ENCODE results near the gene AGMO. TPM values are rescaled to one million over a fixed set of nuclear protein-coding genes. Genes with fewer than 3 reads are reported as not detected.

Gene AGMO
- total RNA-seq, 2 donors from 2014 or later = 0.27 to 13.5 TPM

DNA sequence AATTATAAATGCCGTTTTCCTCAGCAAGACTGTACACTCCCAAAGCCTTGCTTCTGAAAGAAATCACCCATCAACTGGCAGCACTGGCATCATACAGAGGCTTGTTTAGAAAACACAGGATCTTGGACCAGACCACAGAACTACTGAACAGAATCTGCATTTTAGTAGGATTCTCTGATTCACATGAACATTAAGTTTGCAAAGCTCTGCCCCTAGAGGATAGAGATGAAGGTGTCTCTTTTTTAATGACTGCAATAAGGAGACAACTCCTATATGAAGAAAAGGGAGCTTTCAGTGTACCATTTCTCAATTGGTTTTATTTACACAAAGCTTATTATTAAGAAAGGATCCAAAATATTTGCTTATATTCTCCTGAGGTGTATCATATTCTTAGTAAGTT lies 172.7 kb downstream of the AGMO start:
- no peak overlapping the region for H3K4me3 ChIP-seq
- intact Hi-C loops (cut with DNase I) = no loop called here
- H3K27me3 ChIP-seq (replicated peaks; ENCODE audit: insufficient read depth) = no peaks in the 10 kb centered on the region
- H3K9me3 ChIP-seq = no peaks in the 10 kb centered on the region
- DNase-seq (ENCODE audit: low spot score) = no peak
- no peak overlapping the region for H3K27ac ChIP-seq
- no peaks in the 10 kb centered on the region for H3K4me1 ChIP-seq (replicated peaks)
- no peak for TF ChIP-seq POLR2A (IDR thresholded peaks at IDR 0.05)
- TF ChIP-seq CTCF (IDR thresholded peaks at IDR 0.05) = no peak
- no peak for TF ChIP-seq POLR2AphosphoS5 (IDR thresholded peaks at IDR 0.05)
- WGBS = 88% methylated on average over 1 of the region's 1 CpG
- no peaks in the 10 kb centered on the region for H3K36me3 ChIP-seq

DNA sequence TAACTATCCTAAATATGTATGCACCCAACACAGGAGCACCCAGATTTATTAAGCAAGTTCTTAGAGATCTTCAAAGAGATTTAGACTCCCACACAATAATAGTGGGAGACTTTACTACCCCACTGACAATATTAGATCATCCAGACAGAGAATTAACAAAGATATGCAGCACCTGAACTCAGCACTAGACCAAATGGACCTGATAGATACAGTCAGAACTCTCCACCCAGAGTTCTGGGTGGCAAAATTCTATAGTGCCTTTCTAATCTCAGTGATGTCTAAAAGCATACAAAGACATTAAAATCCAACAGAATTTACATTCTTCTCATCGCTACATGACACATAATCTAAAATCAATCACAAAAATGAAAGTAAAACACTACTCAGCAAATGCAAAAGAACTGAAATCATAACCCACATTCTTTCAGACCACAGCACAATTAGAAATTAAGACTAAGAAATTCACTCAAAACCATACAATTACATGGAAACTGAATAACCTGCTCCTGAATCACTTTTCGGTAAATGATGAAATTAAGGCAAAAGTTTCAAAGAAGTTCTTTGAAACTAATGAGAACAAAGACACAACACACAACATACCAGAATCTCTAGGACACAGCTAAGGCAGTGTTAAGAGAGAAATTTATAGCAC lies 183.2 kb downstream of the AGMO start:
- TF ChIP-seq CTCF (IDR thresholded peaks at IDR 0.05) = no peak
- no peak for TF ChIP-seq POLR2AphosphoS5 (IDR thresholded peaks at IDR 0.05)
- no peak for TF ChIP-seq POLR2A (IDR thresholded peaks at IDR 0.05)
- H3K36me3 ChIP-seq = no peaks in the 10 kb centered on the region
- DNase-seq (ENCODE audit: low spot score) = no peak
- 96% methylated on average over 2 of the region's 2 CpGs for WGBS
- no peaks in the 10 kb centered on the region for H3K27me3 ChIP-seq (replicated peaks; ENCODE audit: insufficient read depth)
- no peaks in the 10 kb centered on the region for H3K4me1 ChIP-seq (replicated peaks)
- no peak overlapping the region for H3K4me3 ChIP-seq
- intact Hi-C loops (cut with DNase I) = no loop called here
- no peaks in the 10 kb centered on the region for H3K9me3 ChIP-seq
- no peak overlapping the region for H3K27ac ChIP-seq

- Histone ChIP-seq H3K27ac (no peak overlapping the region), H3K4me1 (replicated peaks) (no peaks in the 10 kb centered on the region), H3K9me3 (no peaks in the 10 kb centered on the region), H3K27me3 (replicated peaks; ENCODE audit: insufficient read depth) (no peaks in the 10 kb centered on the region), H3K4me3 (no peak overlapping the region), H3K36me3 (no peaks in the 10 kb centered on the region)
- WGBS = 66% methylated on average over 2 of the region's 2 CpGs
- no peak for DNase-seq (ENCODE audit: low spot score)
- intact Hi-C loops (cut with DNase I) = no loop called here
- no peak for TF ChIP-seq POLR2AphosphoS5 (IDR thresholded peaks at IDR 0.05)
- TF ChIP-seq CTCF (IDR thresholded peaks at IDR 0.05) = no peak
- no peak for TF ChIP-seq POLR2A (IDR thresholded peaks at IDR 0.05)
Observed at GRCh38 chr7:15376600-15376999, 185.2 kb downstream of the AGMO start.

DNA sequence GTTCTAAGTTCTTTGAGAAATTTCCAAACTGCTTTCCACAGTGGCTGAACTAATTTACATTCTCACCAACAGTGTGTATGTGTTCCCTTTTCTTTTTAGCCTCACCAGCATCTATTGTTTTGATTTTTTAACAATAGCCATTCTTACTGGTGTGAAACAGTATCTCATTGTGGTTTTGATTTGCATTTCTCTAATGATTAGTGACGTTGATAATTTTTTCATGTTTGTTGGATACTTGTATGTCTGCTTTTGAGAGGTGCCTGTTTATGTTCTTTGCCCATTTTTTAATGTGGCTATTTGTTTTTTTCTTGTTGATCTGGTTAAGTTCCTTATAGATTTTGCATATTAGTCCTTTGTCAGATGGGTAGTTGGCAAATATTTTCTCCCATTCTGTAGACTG lies 191.4 kb downstream of the AGMO start:
- Histone ChIP-seq H3K36me3 (no peaks in the 10 kb centered on the region), H3K4me3 (no peak overlapping the region), H3K4me1 (replicated peaks) (no peaks in the 10 kb centered on the region), H3K9me3 (no peaks in the 10 kb centered on the region), H3K27me3 (replicated peaks; ENCODE audit: insufficient read depth) (no peaks in the 10 kb centered on the region), H3K27ac (no peak overlapping the region)
- no peak for DNase-seq (ENCODE audit: low spot score)
- TF ChIP-seq CTCF (IDR thresholded peaks at IDR 0.05) = no peak
- no peak for TF ChIP-seq POLR2AphosphoS5 (IDR thresholded peaks at IDR 0.05)
- no peak for TF ChIP-seq POLR2A (IDR thresholded peaks at IDR 0.05)
- intact Hi-C loops (cut with DNase I) = no loop called here
- 80% methylated on average over 1 of the region's 1 CpG for WGBS

GRCh38 chr7:15368653-15369052 lies 193.2 kb downstream of the AGMO start:
- H3K4me3 ChIP-seq = no peak overlapping the region
- no peaks in the 10 kb centered on the region for H3K27me3 ChIP-seq (replicated peaks; ENCODE audit: insufficient read depth)
- no peaks in the 10 kb centered on the region for H3K4me1 ChIP-seq (replicated peaks)
- no peak overlapping the region for H3K27ac ChIP-seq
- no peaks in the 10 kb centered on the region for H3K36me3 ChIP-seq
- 91% methylated on average over 1 of the region's 1 CpG for WGBS
- no peak for DNase-seq (ENCODE audit: low spot score)
- intact Hi-C loops (cut with DNase I) = no loop called here
- TF ChIP-seq POLR2A (IDR thresholded peaks at IDR 0.05) (no peak), POLR2AphosphoS5 (IDR thresholded peaks at IDR 0.05) (no peak), CTCF (IDR thresholded peaks at IDR 0.05) (no peak)
- no peaks in the 10 kb centered on the region for H3K9me3 ChIP-seq

All from prostate gland (tissue), 2 donors.